GM13977 (cell line): Measurements from ENCODE around the gene SOWAHD.
"Not testable (repeated sequence)": the region's sequence is repeated elsewhere in the genome, so short reads cannot be mapped to it uniquely, and the experiment has no call there.

Source experiments
- DNase-seq: peaks from one replicate; pipeline ENCODE4 v3.0.0; 2012; ENCODE audit warnings: low spot score
- in situ Hi-C: fragments of 300-500 bp; cut with MboI; formaldehyde crosslinking; loops from one replicate; pipeline ENCODE4 v1.12.0; 2022; ENCODE audit warnings: low sequenced_read_pairs, low pct_unique_long_range_greater_than_20kb, mixed read lengths, inconsistent platforms; ENCODE audit not compliant: unreplicated experiment
- TF ChIP-seq, protein P1 (sequence below): IDR thresholded peaks from 2 replicates; pipeline ENCODE4 v1.5.1; 2012; ENCODE audit warnings: mild to moderate bottlenecking, control low read depth; ENCODE audit not compliant: insufficient read depth; ENCODE audit errors: extremely low read depth, missing control alignments

SOWAHD gene

GRCh38 chrX:119790977-119791436 is 32.6 kb downstream of the SOWAHD start:
- DNase-seq: no peak
- TF ChIP-seq, protein P1, sequence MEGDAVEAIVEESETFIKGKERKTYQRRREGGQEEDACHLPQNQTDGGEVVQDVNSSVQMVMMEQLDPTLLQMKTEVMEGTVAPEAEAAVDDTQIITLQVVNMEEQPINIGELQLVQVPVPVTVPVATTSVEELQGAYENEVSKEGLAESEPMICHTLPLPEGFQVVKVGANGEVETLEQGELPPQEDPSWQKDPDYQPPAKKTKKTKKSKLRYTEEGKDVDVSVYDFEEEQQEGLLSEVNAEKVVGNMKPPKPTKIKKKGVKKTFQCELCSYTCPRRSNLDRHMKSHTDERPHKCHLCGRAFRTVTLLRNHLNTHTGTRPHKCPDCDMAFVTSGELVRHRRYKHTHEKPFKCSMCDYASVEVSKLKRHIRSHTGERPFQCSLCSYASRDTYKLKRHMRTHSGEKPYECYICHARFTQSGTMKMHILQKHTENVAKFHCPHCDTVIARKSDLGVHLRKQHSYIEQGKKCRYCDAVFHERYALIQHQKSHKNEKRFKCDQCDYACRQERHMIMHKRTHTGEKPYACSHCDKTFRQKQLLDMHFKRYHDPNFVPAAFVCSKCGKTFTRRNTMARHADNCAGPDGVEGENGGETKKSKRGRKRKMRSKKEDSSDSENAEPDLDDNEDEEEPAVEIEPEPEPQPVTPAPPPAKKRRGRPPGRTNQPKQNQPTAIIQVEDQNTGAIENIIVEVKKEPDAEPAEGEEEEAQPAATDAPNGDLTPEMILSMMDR: peak; percentile 41
- in situ Hi-C loops: no loop called here

DNA sequence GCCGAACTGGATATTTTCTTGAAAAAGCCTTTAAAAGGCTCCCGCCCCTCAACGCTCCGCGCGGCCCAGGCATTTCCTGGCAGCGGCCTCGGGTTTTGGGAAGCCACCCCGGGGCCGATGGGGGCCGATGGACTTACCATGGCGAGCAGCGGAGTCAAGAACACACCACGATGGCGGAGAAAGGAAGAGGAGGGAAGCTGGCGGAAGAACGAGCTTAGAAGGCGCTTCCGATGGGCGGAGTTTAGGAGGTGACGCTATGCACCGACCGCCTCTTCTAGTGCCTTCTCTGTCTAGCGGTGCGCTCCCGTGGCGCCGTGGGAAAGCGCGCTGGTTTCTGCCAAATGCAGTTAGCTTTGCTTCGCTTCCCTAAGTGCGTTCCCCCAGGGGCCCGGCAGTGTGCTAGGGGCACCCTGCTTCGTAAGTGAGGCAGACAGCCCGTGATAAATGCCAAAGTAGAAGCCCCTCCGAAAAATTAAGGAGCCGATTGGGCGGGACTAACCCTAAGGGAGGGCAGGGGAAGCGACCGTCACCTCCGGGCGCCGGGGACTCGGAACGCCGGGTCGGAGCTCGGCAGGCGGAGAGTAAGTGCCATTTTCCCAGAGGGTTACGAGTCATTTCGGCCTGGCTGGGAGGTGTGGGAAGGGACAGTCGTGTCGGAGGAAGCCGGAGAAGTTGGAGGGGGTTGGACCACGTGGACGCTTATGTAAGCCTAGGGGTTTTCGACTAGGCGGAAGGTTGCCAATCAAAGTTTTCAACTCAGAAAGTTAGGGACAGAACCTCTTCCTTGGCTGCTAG is 33.2 kb downstream of the SOWAHD start, which contains the start of gene RPL39:
TSS of gene RPL39 (minus strand) at position 194 of the 795 bp plus-strand sequence. CDS start at position 140, 54 bp downstream.
- peak; percentile 73 for DNase-seq
- TF ChIP-seq, protein P1: no peak
- in situ Hi-C loops: no loop called here

DNA sequence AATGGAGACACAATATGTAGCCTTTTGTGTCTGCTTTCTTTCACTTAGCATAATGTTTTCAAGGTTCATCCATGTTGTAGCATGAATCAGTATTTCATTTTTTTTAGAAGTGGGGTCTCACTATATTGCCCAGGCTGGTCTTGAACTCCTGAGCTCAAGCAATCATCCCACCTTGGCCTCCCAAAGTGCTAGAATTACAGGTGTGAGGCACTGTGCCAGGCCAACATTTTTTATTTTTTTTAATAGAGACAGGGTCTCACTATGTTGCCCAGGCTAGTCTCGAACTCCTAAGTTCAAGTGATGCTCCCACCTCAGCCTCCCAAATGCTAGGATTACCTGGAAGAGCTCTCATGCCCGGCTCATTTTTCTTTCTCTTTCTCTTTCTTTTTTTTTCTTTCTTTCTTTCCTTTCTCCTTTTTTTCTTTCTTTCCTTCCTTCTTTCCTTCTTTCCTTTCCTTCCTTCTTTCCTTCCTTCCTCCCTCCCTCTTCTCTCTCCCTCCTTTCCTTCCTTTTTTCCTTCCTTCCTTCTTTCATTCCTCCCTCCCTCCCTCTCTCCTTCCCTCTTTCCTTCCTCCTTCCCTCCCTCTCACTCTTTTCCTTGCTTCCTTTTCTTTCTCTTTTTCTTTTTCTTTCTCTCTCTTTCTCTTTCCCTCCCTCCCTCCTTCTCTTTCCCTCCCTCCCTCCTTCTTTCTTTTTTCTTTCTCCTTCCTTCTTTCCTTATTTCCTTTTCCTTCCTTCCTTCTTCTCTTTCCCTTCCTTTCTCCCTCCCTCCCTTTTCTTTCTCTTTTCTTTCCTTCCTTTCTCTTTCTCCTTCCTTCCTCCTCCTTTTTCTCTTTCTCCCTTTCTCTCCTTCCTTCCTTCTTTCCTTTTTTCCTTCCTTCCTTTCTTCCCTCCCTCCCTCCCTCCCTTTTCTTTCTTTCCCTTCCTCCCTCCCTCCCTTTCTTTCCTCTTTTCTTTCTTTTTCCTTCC is 43.1 kb downstream of the SOWAHD start:
- DNase-seq: no peak
- TF ChIP-seq, protein P1: no peak
- in situ Hi-C loops: no loop called here

- TF ChIP-seq, protein P1: no peak
- in situ Hi-C loops: no loop called here
- DNase-seq: no peak
These were observed 44.2 kb downstream of the SOWAHD start for GRCh38 chrX:119802546-119802945.

DNA sequence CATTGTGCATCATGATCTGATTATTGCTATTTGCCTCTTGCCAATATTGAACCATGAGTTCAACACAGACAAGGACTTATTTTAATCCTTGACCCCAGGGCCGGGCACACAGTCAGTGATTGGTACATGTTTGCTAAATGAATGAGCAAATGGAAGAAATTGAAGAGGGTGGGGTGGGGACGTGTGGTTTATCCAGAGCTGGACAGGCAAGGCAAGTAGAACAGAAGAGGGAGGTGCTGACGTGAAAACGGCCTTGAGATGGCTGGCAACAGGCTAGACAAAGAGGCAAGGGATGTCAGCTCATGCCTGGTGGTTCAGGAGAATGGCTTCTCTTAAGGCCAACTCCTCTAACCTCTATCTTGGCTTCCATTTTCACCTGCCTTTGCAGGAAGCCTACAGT is 50.1 kb downstream of the SOWAHD start:
- in situ Hi-C loops, DNase-seq: not testable (repeated sequence)

DNA sequence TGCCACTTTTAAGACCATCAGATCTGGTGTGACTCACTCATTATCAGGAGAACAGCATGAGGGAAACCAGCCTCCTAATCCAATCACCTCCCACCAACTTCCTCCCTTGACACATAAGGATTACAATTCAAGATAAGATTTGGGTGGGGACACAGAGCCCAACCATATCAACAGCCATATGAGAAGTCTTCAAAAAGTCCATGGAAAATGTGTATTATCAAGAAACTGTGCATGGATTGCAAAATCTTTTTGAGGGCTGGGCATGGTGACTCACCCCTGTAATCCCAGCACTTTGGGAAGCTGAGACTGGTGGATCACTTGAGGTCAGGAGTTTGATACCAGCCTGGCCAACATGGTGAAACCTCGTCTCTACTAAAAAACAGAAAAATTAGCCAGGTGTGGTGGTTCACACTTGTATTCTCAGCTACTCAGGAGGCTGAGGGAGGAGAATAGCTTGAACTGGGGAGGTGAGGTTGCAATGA is 50.8 kb downstream of the SOWAHD start:
- no peak for DNase-seq
- in situ Hi-C loops: no loop called here
- TF ChIP-seq, protein P1: no peak
